Lower lobe of right lung (tissue), 2 donors: ENCODE results near the gene ADAMTSL1. TPM values are rescaled to one million over a fixed set of nuclear protein-coding genes. Genes with fewer than 3 reads are reported as not detected.

Experiments used
- ATAC-seq, 2 donors: fragments of 200-7000 bp; cut with Tn5 transposase; one replicate each; pipeline ENCODE4 v1.9.1; 2020 to 2022; ENCODE audit warnings: mild to moderate bottlenecking in 2 of 2, moderate library complexity in 2 of 2
- DNase-seq: peaks from one replicate; pipeline ENCODE4 v3.0.0-alpha.2; 2020
- H3K27ac ChIP-seq: fragments of 200-600 bp; one replicate; pipeline ENCODE4 v1.8.0; 2022
- H3K27me3 ChIP-seq: fragments of 200-600 bp; one replicate; pipeline ENCODE4 v1.8.0; 2022; ENCODE audit warnings: low read depth
- H3K36me3 ChIP-seq: fragments of 200-600 bp; one replicate; pipeline ENCODE4 v1.8.0; 2022; ENCODE audit warnings: mild to moderate bottlenecking
- H3K4me1 ChIP-seq: fragments of 200-600 bp; one replicate; pipeline ENCODE4 v1.8.0; 2022
- H3K4me3 ChIP-seq: fragments of 200-600 bp; one replicate; pipeline ENCODE4 v1.8.0; 2022; ENCODE audit warnings: mild to moderate bottlenecking
- H3K9me3 ChIP-seq: fragments of 200-600 bp; one replicate; pipeline ENCODE4 v1.8.0; 2022
- CTCF ChIP-seq: fragments of 200-600 bp; IDR thresholded peaks from one replicate; pipeline ENCODE4 v1.8.0; 2022; ENCODE audit warnings: antibody characterized with exemption, mild to moderate bottlenecking
- intact Hi-C: fragments of 100-400 bp; cut with DNase I; formaldehyde crosslinking; loops from one replicate; pipeline ENCODE4 v1.11.0; 2022
- total RNA-seq: library from RNA; stranded (reverse); fragmentation: NEBNext Ultra II Directional; extraction: Animal tissue kit (Norgen Biotek cat#: 25700); gene quantifications from one replicate; pipeline ENCODE4 v1.2.1, GENCODE V29; 2021
- donor health status: DM: no; HTN: yes; CAD: no; lungs with severe emphysema.

Gene ADAMTSL1
- total RNA-seq, 1 donor from 2014 or later = 3.7 TPM

DNA sequence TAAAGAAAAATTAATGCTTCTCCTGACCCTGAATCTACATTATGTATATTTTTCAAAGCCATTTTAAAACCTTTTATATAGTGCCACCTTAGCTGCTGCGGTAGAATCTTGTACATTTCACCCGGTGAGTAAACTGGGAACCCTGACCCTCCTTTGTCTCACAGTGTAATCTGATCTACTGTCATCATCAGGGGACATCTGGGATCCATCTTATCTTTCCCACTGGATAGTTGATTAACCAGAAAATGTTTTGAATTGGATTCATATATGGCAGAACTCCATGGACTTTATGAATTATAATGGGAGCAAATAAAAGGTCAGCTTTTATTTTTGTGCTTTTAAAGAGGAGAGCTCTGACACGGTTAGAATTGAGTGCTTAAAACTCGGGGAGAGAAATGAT lies 95.0 kb downstream of the ADAMTSL1 start:
- no peaks in the 10 kb centered on the region for H3K4me1 ChIP-seq
- no peak overlapping the region for H3K27ac ChIP-seq
- no peak for ATAC-seq
- H3K4me3 ChIP-seq = no peak overlapping the region
- no peak for DNase-seq
- no peak for TF ChIP-seq CTCF
- H3K9me3 ChIP-seq = no peaks in the 10 kb centered on the region
- intact Hi-C loops = no loop called here
- no peaks in the 10 kb centered on the region for H3K36me3 ChIP-seq
- no peaks in the 10 kb centered on the region for H3K27me3 ChIP-seq

DNA sequence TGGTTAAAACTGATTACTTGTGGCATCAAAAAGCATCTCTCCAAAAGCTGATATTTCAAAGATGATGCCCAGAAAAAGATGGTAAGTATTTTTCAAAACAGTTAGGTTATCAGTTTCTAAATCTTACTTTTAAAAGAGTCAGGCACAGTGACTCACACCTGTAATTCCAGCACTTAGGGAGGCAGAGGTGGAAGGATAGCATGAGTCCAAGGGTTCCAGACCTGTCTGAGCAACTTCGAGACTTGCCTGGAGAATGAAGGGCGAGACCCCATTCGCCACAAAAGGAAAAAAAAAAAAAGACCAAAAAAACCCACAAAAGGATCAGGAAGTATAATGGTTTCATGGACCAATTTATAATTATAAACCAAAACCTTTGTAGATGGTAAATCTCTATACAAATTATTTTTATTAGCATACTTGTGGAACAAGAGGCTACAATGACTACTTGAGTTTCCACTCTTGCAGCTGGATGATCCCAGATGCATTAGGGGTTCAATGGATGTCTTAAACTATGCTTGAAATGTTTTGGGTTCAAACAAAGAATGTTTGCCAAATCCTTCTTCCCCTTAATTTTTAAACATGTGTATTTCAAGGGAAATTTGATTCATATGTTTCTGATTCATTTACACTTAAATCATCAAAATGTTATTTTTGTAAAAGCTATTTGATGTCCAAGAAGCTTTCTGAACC lies 96.1 kb downstream of the ADAMTSL1 start:
- Histone ChIP-seq H3K27ac (no peak overlapping the region), H3K9me3 (no peaks in the 10 kb centered on the region), H3K36me3 (no peaks in the 10 kb centered on the region), H3K4me3 (no peak overlapping the region), H3K4me1 (no peaks in the 10 kb centered on the region), H3K27me3 (no peaks in the 10 kb centered on the region)
- ATAC-seq (no peak), DNase-seq (no peak)
- intact Hi-C loops = no loop called here
- TF ChIP-seq CTCF = no peak

- Histone ChIP-seq H3K4me1 (no peaks in the 10 kb centered on the region), H3K9me3 (no peaks in the 10 kb centered on the region), H3K36me3 (no peaks in the 10 kb centered on the region), H3K27me3 (no peaks in the 10 kb centered on the region), H3K27ac (no peak overlapping the region), H3K4me3 (no peak overlapping the region)
- intact Hi-C loops = no loop called here
- ATAC-seq = no peak
- no peak for DNase-seq
- no peak for TF ChIP-seq CTCF
Observed at GRCh38 chr9:18573021-18573556, 99.1 kb downstream of the ADAMTSL1 start.

DNA sequence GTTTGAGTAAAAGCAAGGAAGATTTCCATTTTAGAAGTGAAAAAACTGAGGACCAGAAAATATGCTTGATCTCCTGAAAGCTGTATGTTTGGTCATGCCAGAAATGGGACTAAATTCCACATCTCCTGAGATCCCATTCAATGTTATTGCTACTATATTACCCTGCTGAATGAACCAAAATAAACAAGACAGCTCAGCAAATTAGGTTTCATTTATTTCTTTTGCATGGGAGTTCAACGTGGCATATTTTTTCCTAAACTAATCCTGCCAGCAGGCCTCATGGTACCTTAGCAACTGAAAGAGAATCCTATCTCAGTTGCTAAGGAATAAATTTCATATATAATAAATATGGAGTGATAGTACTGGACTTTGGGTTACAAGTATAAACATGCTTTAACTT lies 101.7 kb downstream of the ADAMTSL1 start:
- no peaks in the 10 kb centered on the region for H3K9me3 ChIP-seq
- no peak for TF ChIP-seq CTCF

GRCh38 chr9:18579536-18579935 lies 105.6 kb downstream of the ADAMTSL1 start:
- Histone ChIP-seq H3K36me3 (no peaks in the 10 kb centered on the region), H3K9me3 (no peaks in the 10 kb centered on the region), H3K4me3 (no peak overlapping the region), H3K27ac (no peak overlapping the region), H3K27me3 (no peaks in the 10 kb centered on the region), H3K4me1 (no peaks in the 10 kb centered on the region)
- intact Hi-C loops = no loop called here
- DNase-seq = no peak
- TF ChIP-seq CTCF = no peak
- ATAC-seq = no peak

More for the DNA sequence above, 101.7 kb downstream of the ADAMTSL1 start:
- intact Hi-C loops = no loop called here
- H3K27me3 ChIP-seq = no peaks in the 10 kb centered on the region
- no peak for ATAC-seq
- no peak overlapping the region for H3K27ac ChIP-seq
- DNase-seq = no peak
- no peak overlapping the region for H3K4me3 ChIP-seq
- H3K4me1 ChIP-seq = no peaks in the 10 kb centered on the region
- H3K36me3 ChIP-seq = no peaks in the 10 kb centered on the region
